Measurements from ENCODE around the gene A4GALT.
"Not testable (repeated sequence)": the region's sequence is repeated elsewhere in the genome, so short reads cannot be mapped to it uniquely, and the experiment has no call there.

The A4GALT gene

DNA sequence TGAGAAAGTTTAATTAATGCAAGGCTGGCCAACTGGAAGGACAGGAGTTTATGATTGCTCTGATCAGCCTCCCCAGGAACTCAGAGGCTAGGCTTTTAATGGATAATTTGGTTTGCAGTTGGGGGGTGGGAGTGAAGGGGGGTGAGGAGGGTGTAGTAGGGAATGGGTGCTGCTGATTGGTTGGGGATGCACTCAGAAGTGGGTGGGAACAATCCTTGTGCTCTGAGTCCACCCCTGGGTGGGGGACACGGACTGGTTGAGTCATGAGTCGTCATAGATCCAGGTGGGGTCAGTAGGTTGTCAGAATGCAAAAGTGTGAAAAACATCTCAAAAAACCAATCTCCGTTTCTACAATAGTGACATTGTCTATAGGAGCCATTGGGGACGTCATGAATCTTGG is 50.6 kb downstream of the A4GALT start:
- Histone ChIP-seq H3K27ac (no peak overlapping the region), H3K4me3 (ENCODE audit: low read depth, low read length) (no peak overlapping the region), H3K36me3 (no peaks in the 10 kb centered on the region), H3K27me3 (ENCODE audit: insufficient read depth, low read depth, severe bottlenecking) (no peaks in the 10 kb centered on the region), H3K9me3 (ENCODE audit: severe bottlenecking) (no peaks in the 10 kb centered on the region)
- DNase-seq, result no peak
- TF ChIP-seq, protein P1, sequence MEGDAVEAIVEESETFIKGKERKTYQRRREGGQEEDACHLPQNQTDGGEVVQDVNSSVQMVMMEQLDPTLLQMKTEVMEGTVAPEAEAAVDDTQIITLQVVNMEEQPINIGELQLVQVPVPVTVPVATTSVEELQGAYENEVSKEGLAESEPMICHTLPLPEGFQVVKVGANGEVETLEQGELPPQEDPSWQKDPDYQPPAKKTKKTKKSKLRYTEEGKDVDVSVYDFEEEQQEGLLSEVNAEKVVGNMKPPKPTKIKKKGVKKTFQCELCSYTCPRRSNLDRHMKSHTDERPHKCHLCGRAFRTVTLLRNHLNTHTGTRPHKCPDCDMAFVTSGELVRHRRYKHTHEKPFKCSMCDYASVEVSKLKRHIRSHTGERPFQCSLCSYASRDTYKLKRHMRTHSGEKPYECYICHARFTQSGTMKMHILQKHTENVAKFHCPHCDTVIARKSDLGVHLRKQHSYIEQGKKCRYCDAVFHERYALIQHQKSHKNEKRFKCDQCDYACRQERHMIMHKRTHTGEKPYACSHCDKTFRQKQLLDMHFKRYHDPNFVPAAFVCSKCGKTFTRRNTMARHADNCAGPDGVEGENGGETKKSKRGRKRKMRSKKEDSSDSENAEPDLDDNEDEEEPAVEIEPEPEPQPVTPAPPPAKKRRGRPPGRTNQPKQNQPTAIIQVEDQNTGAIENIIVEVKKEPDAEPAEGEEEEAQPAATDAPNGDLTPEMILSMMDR (IDR thresholded peaks at IDR 0.05; ENCODE audit: low read depth, low read length), result no peak

GRCh38 chr22:42666393-42666792 is 54.3 kb downstream of the A4GALT start:
- DNase-seq; H3K27me3 ChIP-seq (ENCODE audit: insufficient read depth, low read depth, severe bottlenecking); H3K9me3 ChIP-seq (ENCODE audit: severe bottlenecking); H3K36me3 ChIP-seq; H3K4me3 ChIP-seq (ENCODE audit: low read depth, low read length); H3K27ac ChIP-seq: not testable (repeated sequence)

DNA sequence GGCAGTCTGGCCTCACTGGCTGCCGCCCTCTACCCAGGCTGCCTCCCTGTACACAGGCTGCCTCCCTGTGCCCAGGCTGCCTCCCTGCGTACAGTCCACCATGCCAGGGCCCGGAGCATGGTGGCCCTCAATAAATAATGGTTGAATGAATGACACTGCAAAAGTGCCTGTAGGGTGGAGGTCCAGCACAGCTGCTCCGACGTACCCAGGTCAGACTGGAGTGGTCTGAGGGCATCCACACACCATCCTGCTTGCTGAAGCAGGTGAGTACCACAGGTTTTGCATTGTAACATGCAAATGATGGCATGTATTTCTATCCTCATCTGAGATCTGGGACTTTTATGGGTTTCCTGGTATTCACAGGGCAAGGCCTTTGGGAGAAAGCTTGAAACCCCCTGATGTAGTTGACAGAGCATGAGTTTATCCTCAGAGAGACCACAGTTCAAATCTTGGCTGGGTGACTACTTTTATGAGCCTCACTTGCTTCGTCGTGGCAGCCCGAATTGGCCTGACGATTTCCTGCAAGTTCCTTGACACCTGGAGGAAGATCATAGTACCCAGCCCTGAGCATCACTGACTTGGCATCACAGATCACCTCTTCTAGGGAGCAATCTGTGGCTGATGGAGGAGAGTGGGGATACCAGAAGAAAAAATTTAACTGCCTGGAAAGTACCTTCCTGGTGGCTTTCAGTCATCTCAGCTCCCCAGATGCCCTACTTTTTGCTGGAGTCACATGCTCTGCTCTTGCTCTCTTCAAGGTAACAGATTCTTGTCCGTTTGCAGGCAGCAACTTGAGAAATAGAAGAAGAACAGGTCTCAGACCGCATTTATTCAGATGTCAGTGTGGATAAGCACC is 55.5 kb downstream of the A4GALT start:
- TF ChIP-seq, protein P1 (IDR thresholded peaks at IDR 0.05; ENCODE audit: low read depth, low read length), result no peak
- Histone ChIP-seq H3K27me3 (ENCODE audit: insufficient read depth, low read depth, severe bottlenecking) (no peaks in the 10 kb centered on the region), H3K9me3 (ENCODE audit: severe bottlenecking) (no peaks in the 10 kb centered on the region), H3K27ac (no peak overlapping the region), H3K36me3 (no peaks in the 10 kb centered on the region), H3K4me3 (ENCODE audit: low read depth, low read length) (no peak overlapping the region)
- DNase-seq, result no peak

DNA sequence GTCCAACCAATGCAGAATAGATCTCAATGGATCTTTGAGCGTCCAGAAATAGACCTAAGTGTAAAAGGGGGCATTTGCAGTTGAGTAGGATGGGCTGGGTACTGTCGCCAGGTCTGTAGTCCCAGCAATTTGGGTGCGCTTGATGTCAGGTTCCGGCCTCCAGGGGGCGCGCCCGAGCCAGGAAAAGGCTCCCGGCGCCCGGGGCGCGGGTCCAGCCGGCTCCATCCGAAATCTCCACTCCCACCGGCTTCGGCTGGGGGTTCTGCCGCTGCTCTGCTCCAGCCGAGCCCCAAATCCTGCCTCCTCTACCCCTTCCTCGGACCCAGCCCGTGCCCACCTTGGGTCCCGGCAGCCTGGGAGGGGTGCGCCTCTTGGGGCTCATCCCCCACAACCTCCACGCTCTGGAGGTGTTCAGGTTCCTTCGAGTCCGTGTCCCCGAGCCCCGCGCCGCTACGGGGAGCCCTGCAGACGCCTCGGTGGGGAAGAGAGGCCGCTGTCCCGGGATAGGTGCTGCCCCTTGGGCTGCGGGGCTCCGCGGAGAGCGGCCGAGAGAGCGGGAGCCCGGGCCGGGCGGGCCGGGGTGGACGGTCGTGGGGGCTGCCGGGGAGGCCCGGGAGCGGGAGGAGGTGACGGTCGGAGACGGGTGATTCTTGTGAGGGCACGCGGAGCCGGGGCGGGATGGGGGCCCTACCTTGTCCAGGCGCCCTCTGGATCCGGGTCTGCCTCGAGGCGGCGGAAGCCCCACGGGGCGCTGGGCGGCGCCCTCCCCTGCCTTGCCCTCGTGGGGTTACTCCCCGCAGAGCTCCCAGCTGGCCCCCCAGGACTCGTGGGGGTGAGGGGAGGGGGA is 58.5 kb downstream of the A4GALT start:
- H3K27me3 ChIP-seq (ENCODE audit: insufficient read depth, low read depth, severe bottlenecking), result no peaks in the 10 kb centered on the region
- no peak overlapping the region for H3K27ac ChIP-seq
- H3K36me3 ChIP-seq, result no peaks in the 10 kb centered on the region
- H3K9me3 ChIP-seq (ENCODE audit: severe bottlenecking), result no peaks in the 10 kb centered on the region
- DNase-seq, result peak; percentile 80
- H3K4me3 ChIP-seq (ENCODE audit: low read depth, low read length), result peak overlapping the region; percentile 69
- TF ChIP-seq, protein P1 (IDR thresholded peaks at IDR 0.05; ENCODE audit: low read depth, low read length), result peak; percentile 84

- Histone ChIP-seq H3K36me3 (no peaks in the 10 kb centered on the region), H3K27ac (no peak overlapping the region), H3K9me3 (ENCODE audit: severe bottlenecking) (no peaks in the 10 kb centered on the region), H3K27me3 (ENCODE audit: insufficient read depth, low read depth, severe bottlenecking) (no peaks in the 10 kb centered on the region), H3K4me3 (ENCODE audit: low read depth, low read length) (no peak overlapping the region)
- no peak for DNase-seq
- TF ChIP-seq, protein P1 (IDR thresholded peaks at IDR 0.05; ENCODE audit: low read depth, low read length), result no peak
Observed at GRCh38 chr22:42656578-42656977, 64.1 kb downstream of the A4GALT start.

- Histone ChIP-seq H3K4me3 (ENCODE audit: low read depth, low read length) (no peak overlapping the region), H3K27ac (no peak overlapping the region), H3K36me3 (no peaks in the 10 kb centered on the region), H3K27me3 (ENCODE audit: insufficient read depth, low read depth, severe bottlenecking) (no peaks in the 10 kb centered on the region), H3K9me3 (ENCODE audit: severe bottlenecking) (no peaks in the 10 kb centered on the region)
- DNase-seq, result no peak
- TF ChIP-seq, protein P1 (IDR thresholded peaks at IDR 0.05; ENCODE audit: low read depth, low read length), result no peak
Observed at GRCh38 chr22:42655693-42656092, 65.0 kb downstream of the A4GALT start.
